OCI-LY1 (cell line): ENCODE results near the gene SETDB2.

ENCODE experiments used
- H2AFZ ChIP-seq: fragments of 200-600 bp; sonication (generic), shearing (Covaris generic); 2 replicates; pipeline ENCODE4 v1.6.0; 2014; ENCODE audit warnings: antibody characterized with exemption, mild to moderate bottlenecking, low read length
- H3F3A ChIP-seq: fragments of 200-600 bp; sonication (generic), shearing (Covaris generic); 2 replicates; pipeline ENCODE4 v1.6.0; 2014; ENCODE audit warnings: mild to moderate bottlenecking, antibody characterized with exemption, low read length, moderate library complexity; ENCODE audit not compliant: insufficient read depth
- H3K27ac ChIP-seq: fragments of 200-600 bp; sonication (generic); 2 replicates; pipeline ENCODE4 v1.5.1; 2014; ENCODE audit warnings: low read length, mixed run types, mild to moderate bottlenecking, low read depth; ENCODE audit not compliant: poor library complexity, severe bottlenecking
- H3K27me3 ChIP-seq: fragments of 200-600 bp; sonication (generic); 2 replicates; pipeline ENCODE4 v1.6.0; 2014; ENCODE audit warnings: antibody characterized with exemption, mild to moderate bottlenecking, low read length, moderate library complexity; ENCODE audit not compliant: insufficient read depth
- H3K36me3 ChIP-seq: fragments of 200-600 bp; sonication (generic); 2 replicates; pipeline ENCODE4 v1.6.1; 2014; ENCODE audit warnings: mild to moderate bottlenecking, antibody characterized with exemption, low read length, moderate library complexity, mixed read lengths; ENCODE audit not compliant: insufficient read depth
- H3K4me1 ChIP-seq: fragments of 200-600 bp; sonication (generic); 2 replicates; pipeline ENCODE4 v1.5.1; 2014; ENCODE audit warnings: mild to moderate bottlenecking, low read length, moderate library complexity; ENCODE audit not compliant: insufficient read depth, severe bottlenecking
- H3K4me2 ChIP-seq: fragments of 200-600 bp; sonication (generic), shearing (Covaris generic); 2 replicates; pipeline ENCODE4 v1.6.1; 2014; ENCODE audit warnings: low read length
- H3K4me3 ChIP-seq: fragments of 200-600 bp; sonication (generic); 2 replicates; pipeline ENCODE4 v1.5.1; 2014; ENCODE audit warnings: low read length, low read depth, mild to moderate bottlenecking, mixed read lengths; ENCODE audit not compliant: poor library complexity, severe bottlenecking
- H3K79me2 ChIP-seq: fragments of 200-600 bp; shearing (Covaris generic); 2 replicates; pipeline ENCODE4 v1.6.1; 2016; ENCODE audit warnings: mixed run types, low read length, mixed read lengths; ENCODE audit not compliant: insufficient read depth
- H3K9ac ChIP-seq: fragments of 200-600 bp; sonication (generic), shearing (Covaris generic); 2 replicates; pipeline ENCODE4 v1.6.1; 2014; ENCODE audit warnings: mild to moderate bottlenecking, low read length, mixed read lengths
- H3K9me2 ChIP-seq: fragments of 200-600 bp; sonication (generic), shearing (Covaris generic); 2 replicates; pipeline ENCODE4 v1.6.1; 2014; ENCODE audit warnings: low read depth, mild to moderate bottlenecking, low read length, mixed read lengths
- H3K9me3 ChIP-seq: fragments of 200-600 bp; shearing (Covaris generic); 2 replicates; pipeline ENCODE4 v1.6.1; 2014; ENCODE audit warnings: low read length, mixed read lengths
- H4K20me1 ChIP-seq: fragments of 200-600 bp; sonication (generic), shearing (Covaris generic); 2 replicates; pipeline ENCODE4 v1.6.0; 2016; ENCODE audit warnings: mild to moderate bottlenecking, low read length; ENCODE audit not compliant: insufficient read depth
- CTCF ChIP-seq: fragments of 200-600 bp; sonication (generic), shearing (Covaris generic); IDR thresholded peaks from 2 replicates; pipeline ENCODE4 v1.5.1; 2017; ENCODE audit warnings: mild to moderate bottlenecking, antibody characterized with exemption, low read length, moderate library complexity, mixed read lengths
- EZH2 ChIP-seq: fragments of 200-600 bp; sonication (generic), shearing (Covaris generic); IDR thresholded peaks from 2 replicates; pipeline ENCODE4 v1.8.0; 2017; ENCODE audit warnings: borderline replicate concordance, mixed run types, mild to moderate bottlenecking, antibody characterized with exemption, low read length, moderate library complexity, mixed read lengths

SETDB2 gene

GRCh38 chr13:49409008-49409407, 35.1 kb upstream of the SETDB2 start:
- no peak overlapping the region for H2AFZ ChIP-seq
- no peaks in the 10 kb centered on the region for H4K20me1 ChIP-seq
- no peak overlapping the region for H3K4me3 ChIP-seq
- no peaks in the 10 kb centered on the region for H3K79me2 ChIP-seq
- TF ChIP-seq CTCF (no peak), EZH2 (no peak)
- no peaks in the 10 kb centered on the region for H3K36me3 ChIP-seq
- no peak overlapping the region for H3K9ac ChIP-seq
- H3K4me2 ChIP-seq = no peak overlapping the region
- H3K9me3 ChIP-seq = peaks cover 4% of the 10 kb centered on the region; the same call in 1 of the 2 replicates
- peaks cover 8% of the 10 kb centered on the region for H3K4me1 ChIP-seq
- H3F3A ChIP-seq = no peaks in the 10 kb centered on the region
- no peaks in the 10 kb centered on the region for H3K27me3 ChIP-seq
- H3K9me2 ChIP-seq = no peaks in the 10 kb centered on the region
- no peak overlapping the region for H3K27ac ChIP-seq

- Histone ChIP-seq H3K27me3 (no peaks in the 10 kb centered on the region), H3F3A (no peaks in the 10 kb centered on the region), H3K9ac (no peak overlapping the region), H3K9me2 (no peaks in the 10 kb centered on the region), H2AFZ (no peak overlapping the region), H3K4me1 (peaks cover 8% of the 10 kb centered on the region), H3K36me3 (no peaks in the 10 kb centered on the region), H3K79me2 (no peaks in the 10 kb centered on the region), H3K4me2 (no peak overlapping the region), H3K9me3 (peaks cover 3% of the 10 kb centered on the region; the same call in 1 of the 2 replicates), H3K4me3 (no peak overlapping the region), H3K27ac (no peak overlapping the region), H4K20me1 (no peaks in the 10 kb centered on the region)
- no peak for TF ChIP-seq EZH2
- no peak for TF ChIP-seq CTCF
Observed at GRCh38 chr13:49410006-49410405, 34.1 kb upstream of the SETDB2 start.

- no peaks in the 10 kb centered on the region for H3K36me3 ChIP-seq
- no peaks in the 10 kb centered on the region for H3K79me2 ChIP-seq
- no peaks in the 10 kb centered on the region for H3K9me2 ChIP-seq
- H3K27me3 ChIP-seq = no peaks in the 10 kb centered on the region
- peaks cover 3% of the 10 kb centered on the region; the same call in 1 of the 2 replicates for H3K9me3 ChIP-seq
- no peak overlapping the region for H3K4me3 ChIP-seq
- no peak overlapping the region for H3K9ac ChIP-seq
- H3F3A ChIP-seq = no peaks in the 10 kb centered on the region
- no peak overlapping the region for H2AFZ ChIP-seq
- H4K20me1 ChIP-seq = no peaks in the 10 kb centered on the region
- H3K4me2 ChIP-seq = no peak overlapping the region
- no peak for TF ChIP-seq EZH2
- no peak for TF ChIP-seq CTCF
- no peak overlapping the region for H3K27ac ChIP-seq
- peaks cover 8% of the 10 kb centered on the region for H3K4me1 ChIP-seq
Observed at GRCh38 chr13:49410477-49410876, 33.6 kb upstream of the SETDB2 start.
